K562 (cell line): ENCODE results near the gene PTRH1. TPM values are rescaled to one million over a fixed set of nuclear protein-coding genes. Genes with fewer than 3 reads are reported as not detected.
A peak's percentile ranks its signal among the peaks of the same experiment; 100 is the strongest.

Source experiments
- ATF2 ChIP-seq: sonication (generic); formaldehyde crosslinking; IDR thresholded peaks from 2 replicates; pipeline ENCODE4 v1.8.1; 2022; ENCODE audit warnings: missing genetic modification reagents
- ATF7 ChIP-seq: fragments of 450-650 bp; IDR thresholded peaks from 2 replicates; pipeline ENCODE4 v1.7.1; 2014; ENCODE audit warnings: mild to moderate bottlenecking, moderate library complexity
- CC2D1A ChIP-seq: fragments of 450-650 bp; IDR thresholded peaks from 2 replicates; pipeline ENCODE4 v1.6.1; 2017; ENCODE audit warnings: mild to moderate bottlenecking
- HDAC2 ChIP-seq: fragments of 450-650 bp; IDR thresholded peaks from 2 replicates; pipeline ENCODE4 v1.6.1; 2016; ENCODE audit warnings: mild to moderate bottlenecking
- HOXB6 ChIP-seq: fragments of 250-450 bp; sonication (Bioruptor Pico); IDR thresholded peaks from 2 replicates; pipeline ENCODE4 v1.5.1; 2022; ENCODE audit warnings: mild to moderate bottlenecking, borderline replicate concordance
- JUN ChIP-seq, 2 experiments: sonication (generic) in 1 of 2; formaldehyde crosslinking in 1 of 2; IDR thresholded peaks; 2 replicates each; pipeline versions ENCODE4 v1.6.1 to v1.8.0; 2012 to 2022; ENCODE audit warnings: borderline replicate concordance in 2 of 2, mild to moderate bottlenecking in 2 of 2, improper control_type of control experiment in 1 of 2, low read depth in 1 of 2, low read length in 1 of 2, missing genetic modification reagents in 1 of 2
- JUND ChIP-seq, 2 experiments: IDR thresholded peaks; 2 replicates in 1 of 2; 3 replicates in 1 of 2; pipeline ENCODE4 v1.6.1; 2011; ENCODE audit warnings: borderline replicate concordance in 2 of 2, low read depth in 2 of 2, low read length in 2 of 2, improper control_type of control experiment in 1 of 2, missing biosample characterization in 1 of 2, missing genetic modification characterization in 1 of 2, missing genetic modification reagents in 1 of 2
- KDM5B ChIP-seq: fragments of 200-600 bp; sonication (generic); IDR thresholded peaks from 2 replicates; pipeline ENCODE4 v1.6.1; 2012; ENCODE audit warnings: low read depth, mild to moderate bottlenecking, moderate library complexity, low read length, control low read depth, inconsistent platforms; ENCODE audit not compliant: insufficient replicate concordance
- MAFK ChIP-seq: IDR thresholded peaks from 2 replicates; pipeline ENCODE4 v1.6.1; 2011; ENCODE audit warnings: low read length, improper control_type of control experiment
- NRF1 ChIP-seq, 2 experiments: fragments of 450-650 bp; IDR thresholded peaks in 1 of 2; conservative IDR thresholded peaks in 1 of 2; 2 replicates each; pipeline ENCODE4 v1.6.1; 2014; ENCODE audit warnings: mild to moderate bottlenecking in 2 of 2
- RBM22 ChIP-seq: fragments of 200-400 bp; formaldehyde crosslinking; IDR thresholded peaks from 2 replicates; pipeline ENCODE4 v1.6.1; 2018; ENCODE audit warnings: low read length, low read depth; ENCODE audit not compliant: poor library complexity, severe bottlenecking
- RHOXF2B ChIP-seq: fragments of 250-450 bp; sonication (Bioruptor Pico); conservative IDR thresholded peaks from 2 replicates; pipeline ENCODE4 v1.5.1; 2021
- SETDB1 ChIP-seq: IDR thresholded peaks from one replicate; pipeline ENCODE4 v1.6.1; 2012; ENCODE audit warnings: low read length, control low read depth, inconsistent platforms
- TFAP4 ChIP-seq: sonication (generic); formaldehyde crosslinking; IDR thresholded peaks from 2 replicates; pipeline ENCODE4 v1.8.0; 2022; ENCODE audit warnings: missing genetic modification reagents, mild to moderate bottlenecking, moderate library complexity, borderline replicate concordance
- ZC3H4 ChIP-seq: sonication (generic); formaldehyde crosslinking; IDR thresholded peaks from 2 replicates; pipeline ENCODE4 v1.9.0; 2021; ENCODE audit warnings: missing genetic modification reagents, borderline replicate concordance
- ZNF354B ChIP-seq: fragments of 250-450 bp; sonication (Bioruptor Pico); IDR thresholded peaks from 2 replicates; pipeline ENCODE4 v1.4.0; 2020
- ZNF449 ChIP-seq: fragments of 250-450 bp; sonication (Bioruptor Pico); IDR thresholded peaks from 2 replicates; pipeline ENCODE4 v1.8.0; 2022; ENCODE audit warnings: moderate library complexity, mild to moderate bottlenecking, inconsistent platforms
- ZNF551 ChIP-seq: fragments of 250-450 bp; sonication (Bioruptor Pico); IDR thresholded peaks from 2 replicates; pipeline ENCODE4 v1.5.0; 2021; ENCODE audit warnings: mild to moderate bottlenecking, moderate library complexity
- polyA plus RNA-seq, 8 experiments: library from polyadenylated mRNA; depleted of rRNA in 4 of 8; stranded (reverse) in 5 of 8; unstranded in 3 of 8; fragments of >200 nt; fragmentation: Nextera tagmentation in 2 of 8; fragmentation: Illumina TruSeq in 1 of 8; extraction: Ambion mirVana in 2 of 8; extraction: Trizol in 1 of 8; gene quantifications; 2 replicates each; pipeline versions ENCODE4 v1.2.1 to v1.2.3, GENCODE V29; 2011 to 2014; ENCODE audit warnings: inconsistent platforms in 1 of 8, missing spikeins in 1 of 8
- total RNA-seq, 7 experiments: library from RNA; depleted of rRNA in 6 of 7; stranded (reverse); fragments of >200 nt in 6 of 7; fragmentation: Illumina TruSeq in 2 of 7; extraction: Trizol in 2 of 7; gene quantifications; 2 replicates each; pipeline versions ENCODE4 v1.2.1 to v1.2.3, GENCODE V29; 2011 to 2021; ENCODE audit warnings: low replicate concordance in 1 of 7

The PTRH1 gene
- total and polyA plus RNA-seq, 9 of the 15 experiments (the other 6 are each of a cell fraction or from before 2014, with no cell fraction given) = 0.63 to 43.1 (median 5.7) TPM

GRCh38 chr9:127754099-127755060 lies 38.9 kb upstream of the PTRH1 start (continued):
- TF ChIP-seq ZC3H4 (CRISPR knock-in tag) = no peak
- peak; percentile 87 for TF ChIP-seq JUND (IDR thresholded peaks at IDR 0.05; ENCODE audit: borderline replicate concordance, low read depth, low read length)
- peak; percentile 77; the same call in 2 of the 3 replicates for TF ChIP-seq JUND (tag; IDR thresholded peaks at IDR 0.05; ENCODE audit: borderline replicate concordance, low read depth, low read length)
- TF ChIP-seq ATF2 (CRISPR knock-in tag) = peak; percentile 78
- no peak for TF ChIP-seq HOXB6 (CRISPR knock-in tag)
- TF ChIP-seq MAFK = no peak
- TF ChIP-seq ZNF449 (CRISPR knock-in tag) = no peak
- peak; percentile 96 for TF ChIP-seq ATF7
- no peak for TF ChIP-seq RHOXF2B (CRISPR knock-in tag)
- no peak for TF ChIP-seq ZNF354B (CRISPR knock-in tag)
- TF ChIP-seq KDM5B = no peak
- no peak for TF ChIP-seq ZNF551
- 0 out of 2 replicates have a peak, but pooled peaks have one; percentile 9 for TF ChIP-seq JUN (IDR thresholded peaks at IDR 0.05; ENCODE audit: borderline replicate concordance, low read depth, low read length)
- TF ChIP-seq JUN (CRISPR knock-in tag; IDR thresholded peaks at IDR 0.05; ENCODE audit: borderline replicate concordance) = no peak
- TF ChIP-seq CC2D1A = no peak
- TF ChIP-seq SETDB1 = no peak
- TF ChIP-seq NRF1 (conservative IDR thresholded peaks at IDR 0.05 in 1 of 2, IDR thresholded peaks at IDR 0.05 in 1 of 2) = peak; percentile 63 to 70; a peak in 3 of 4 replicates
- TF ChIP-seq TFAP4 (CRISPR knock-in tag) = 0 out of 2 replicates have a peak, but pooled peaks have one; percentile 28
- TF ChIP-seq HDAC2 = peak; percentile 48; the same call in 1 of the 2 replicates
- no peak for TF ChIP-seq RBM22
